GM19035 (cell line): ENCODE results near the gene MYH6.

Source experiments
- ATAC-seq: cut with Tn5 transposase; IDR thresholded peaks from one replicate; pipeline ENCODE4 v1.9.1; 2021; ENCODE audit not compliant: unreplicated experiment

The MYH6 gene

DNA sequence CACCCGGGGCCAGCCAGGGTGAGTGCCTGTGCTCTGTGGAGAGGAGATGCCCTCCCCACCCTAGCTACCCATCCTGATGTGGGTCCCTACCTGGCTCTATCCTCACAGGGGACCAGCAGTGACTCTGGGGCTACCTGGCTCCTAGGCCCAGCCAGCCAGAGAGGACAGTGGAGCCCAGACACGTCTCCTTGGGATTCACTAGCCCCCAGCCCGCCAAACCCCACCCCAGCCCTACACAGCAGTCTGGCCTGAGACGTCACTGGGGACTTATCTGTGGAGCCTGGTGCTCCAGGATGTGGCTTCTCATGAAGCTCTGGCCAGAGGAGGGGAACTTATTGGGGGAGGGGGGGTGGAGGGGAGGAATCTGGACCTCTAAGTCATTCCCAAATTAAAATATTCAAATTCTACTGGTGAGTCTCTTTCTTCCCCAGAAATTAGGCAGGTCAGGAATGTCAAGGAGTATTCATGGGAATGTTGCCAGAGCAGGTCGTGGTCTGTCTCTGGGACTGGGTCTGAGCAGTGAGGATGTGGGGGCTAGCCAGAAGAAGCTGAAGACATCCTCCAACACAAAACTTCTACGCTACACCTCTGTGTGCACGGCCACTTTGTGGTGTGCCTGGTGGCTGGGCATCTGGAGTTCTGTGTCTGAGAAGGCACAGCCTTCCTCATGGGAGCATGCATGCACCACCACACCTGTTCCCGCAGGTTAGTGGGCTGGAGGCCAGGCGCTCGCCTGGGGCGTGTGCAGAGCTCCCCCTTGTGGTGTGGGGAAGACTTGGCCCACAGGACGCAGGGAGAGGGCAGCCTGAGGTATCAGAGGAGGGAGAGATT lies 28.5 kb downstream of the MYH6 start:
- ATAC-seq, result no peak

DNA sequence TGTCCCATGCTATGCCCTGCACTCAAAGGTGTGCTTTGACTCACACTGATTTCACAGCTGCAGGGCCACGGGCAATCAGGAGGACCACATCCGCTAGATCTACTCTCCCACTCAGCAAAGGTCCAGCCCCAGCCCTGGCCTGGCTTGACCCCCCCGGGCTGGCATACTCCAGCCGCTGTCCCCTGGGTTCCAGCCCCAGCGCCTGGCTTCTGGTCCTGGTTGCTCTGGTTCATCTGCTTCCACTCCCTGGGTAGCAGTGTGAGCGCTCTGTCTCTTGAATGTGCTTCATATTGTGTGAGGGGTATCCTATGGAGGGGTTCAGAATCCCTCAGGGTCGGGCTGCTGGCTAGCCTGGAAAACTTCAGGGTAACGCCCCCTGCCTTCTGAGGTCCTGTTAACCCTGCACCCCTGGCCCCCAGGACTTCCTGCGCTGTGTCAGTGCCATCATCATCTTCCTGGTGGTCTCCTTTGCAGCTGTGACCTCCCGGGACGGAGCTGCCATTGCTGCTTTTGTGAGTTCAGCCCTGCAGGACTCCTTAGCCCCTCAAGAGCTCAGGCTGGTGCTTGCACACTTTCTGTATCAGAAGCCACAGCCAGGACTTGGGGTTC lies 29.4 kb downstream of the MYH6 start:
- ATAC-seq, result no peak

DNA sequence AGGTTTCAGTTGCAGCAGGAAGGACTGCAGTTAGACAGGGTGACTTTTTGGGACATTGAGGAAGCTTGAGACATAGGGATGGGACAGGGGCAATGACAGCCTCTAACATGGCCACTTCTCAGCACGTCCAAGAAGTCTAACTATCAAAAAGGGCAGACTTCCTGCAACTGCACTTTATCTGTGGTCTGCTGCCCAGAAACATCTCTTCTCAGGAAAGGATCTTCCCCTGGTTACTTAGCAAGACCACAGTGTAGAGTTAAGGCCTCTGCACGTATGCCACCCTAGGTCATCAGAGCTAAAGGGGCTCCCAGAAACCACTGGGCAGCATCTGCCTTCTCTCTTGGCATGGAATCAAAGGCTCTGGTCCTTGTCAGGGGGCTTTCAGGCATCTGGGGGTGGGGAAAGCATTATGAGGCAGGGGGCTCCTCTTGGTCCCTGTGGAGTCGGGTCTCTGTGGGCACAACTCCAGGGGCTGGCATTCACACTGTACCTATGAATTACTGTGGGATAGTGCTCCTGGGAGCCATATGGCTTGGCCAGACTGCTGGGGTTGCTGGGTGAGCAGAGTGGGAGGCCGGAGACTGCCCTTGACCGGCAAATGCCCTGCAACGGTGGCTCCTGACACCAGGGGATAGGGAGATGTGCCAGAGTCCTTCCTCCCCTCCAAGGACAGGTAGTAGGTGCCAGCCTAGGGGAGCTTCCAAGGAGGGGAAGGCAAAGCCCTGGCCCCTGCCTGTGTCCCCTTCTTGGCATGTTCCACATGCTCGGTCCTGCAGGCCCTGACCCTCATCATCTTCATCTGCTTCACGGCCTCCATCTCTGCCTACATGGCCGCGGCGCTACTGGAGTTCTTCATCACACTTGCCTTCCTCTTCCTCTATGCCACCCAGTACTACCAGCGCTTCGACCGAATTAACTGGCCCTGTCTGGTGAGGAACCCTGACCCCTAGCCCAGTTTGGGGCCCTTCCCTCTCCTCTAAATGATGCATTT lies 30.2 kb downstream of the MYH6 start:
- no peak for ATAC-seq

GRCh38 chr14:23377198-23377550 lies 30.9 kb downstream of the MYH6 start:
- ATAC-seq, result no peak

DNA sequence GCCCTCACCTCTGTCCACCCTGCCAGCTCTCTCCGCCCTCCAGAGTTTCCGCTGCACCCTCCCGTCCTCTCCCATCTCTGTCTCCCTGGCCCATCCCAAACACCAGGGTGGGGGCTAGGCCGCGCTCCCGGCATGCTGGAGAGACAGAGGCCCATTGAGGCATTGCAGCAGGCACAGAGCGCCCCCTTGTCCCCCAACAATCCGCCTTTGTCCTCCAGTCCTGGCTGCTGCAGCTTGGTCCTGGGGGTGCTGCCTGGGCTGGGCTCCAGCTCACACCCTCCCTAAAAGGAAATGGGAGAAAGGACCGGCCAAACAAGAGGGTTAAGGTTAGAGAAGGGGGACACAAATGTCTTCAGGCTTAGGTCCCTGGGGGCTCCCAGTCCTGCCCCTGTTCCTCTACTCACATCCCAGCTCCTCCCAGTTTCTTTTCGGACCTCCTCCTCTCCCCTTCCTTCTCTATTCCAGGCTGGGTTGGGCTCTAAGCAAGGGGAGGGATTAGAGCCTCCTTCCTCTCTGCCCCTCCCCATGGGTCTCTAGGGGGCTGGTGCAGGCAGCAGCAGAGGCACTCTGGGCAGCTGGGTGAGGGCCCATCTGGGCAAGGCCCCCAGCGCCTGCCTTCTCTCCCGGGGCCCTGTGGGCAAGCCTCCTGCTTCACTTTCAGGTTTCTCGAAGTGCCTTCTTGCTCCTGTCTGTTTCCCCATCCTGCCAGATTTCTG lies 31.4 kb downstream of the MYH6 start, which contains the start of gene CMTM5:
TSS of gene CMTM5 (plus strand) at position 565 of the 716 bp plus-strand sequence. CDS start 206 bp downstream, outside the sequence.
- no peak for ATAC-seq

DNA sequence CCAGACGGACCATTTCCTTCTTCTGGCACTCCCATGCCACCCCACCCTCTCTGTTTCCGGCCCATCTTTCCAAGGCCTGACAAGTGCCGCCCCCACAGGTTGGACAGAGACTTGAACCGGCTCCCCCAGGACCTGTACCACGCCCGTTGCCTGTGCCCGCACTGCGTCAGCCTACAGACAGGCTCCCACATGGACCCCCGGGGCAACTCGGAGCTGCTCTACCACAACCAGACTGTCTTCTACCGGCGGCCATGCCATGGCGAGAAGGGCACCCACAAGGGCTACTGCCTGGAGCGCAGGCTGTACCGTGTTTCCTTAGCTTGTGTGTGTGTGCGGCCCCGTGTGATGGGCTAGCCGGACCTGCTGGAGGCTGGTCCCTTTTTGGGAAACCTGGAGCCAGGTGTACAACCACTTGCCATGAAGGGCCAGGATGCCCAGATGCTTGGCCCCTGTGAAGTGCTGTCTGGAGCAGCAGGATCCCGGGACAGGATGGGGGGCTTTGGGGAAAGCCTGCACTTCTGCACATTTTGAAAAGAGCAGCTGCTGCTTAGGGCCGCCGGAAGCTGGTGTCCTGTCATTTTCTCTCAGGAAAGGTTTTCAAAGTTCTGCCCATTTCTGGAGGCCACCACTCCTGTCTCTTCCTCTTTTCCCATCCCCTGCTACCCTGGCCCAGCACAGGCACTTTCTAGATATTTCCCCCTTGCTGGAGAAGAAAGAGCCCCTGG lies 32.4 kb downstream of the MYH6 start:
- no peak for ATAC-seq

DNA sequence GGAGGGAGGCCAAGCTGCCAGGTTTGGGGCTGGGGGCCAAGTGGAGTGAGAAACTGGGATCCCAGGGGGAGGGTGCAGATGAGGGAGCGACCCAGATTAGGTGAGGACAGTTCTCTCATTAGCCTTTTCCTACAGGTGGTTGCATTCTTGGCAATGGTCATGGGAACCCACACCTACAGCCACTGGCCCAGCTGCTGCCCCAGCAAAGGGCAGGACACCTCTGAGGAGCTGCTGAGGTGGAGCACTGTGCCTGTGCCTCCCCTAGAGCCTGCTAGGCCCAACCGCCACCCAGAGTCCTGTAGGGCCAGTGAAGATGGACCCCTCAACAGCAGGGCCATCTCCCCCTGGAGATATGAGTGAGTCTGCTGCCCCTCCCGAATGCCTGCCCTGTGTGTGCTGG lies 35.0 kb downstream of the MYH6 start:
- no peak for ATAC-seq

GRCh38 chr14:23372509-23372908 lies 35.6 kb downstream of the MYH6 start, which contains the start of gene IL25:
IL25 (plus strand) TSS chr14:23372809.
- no peak for ATAC-seq

DNA sequence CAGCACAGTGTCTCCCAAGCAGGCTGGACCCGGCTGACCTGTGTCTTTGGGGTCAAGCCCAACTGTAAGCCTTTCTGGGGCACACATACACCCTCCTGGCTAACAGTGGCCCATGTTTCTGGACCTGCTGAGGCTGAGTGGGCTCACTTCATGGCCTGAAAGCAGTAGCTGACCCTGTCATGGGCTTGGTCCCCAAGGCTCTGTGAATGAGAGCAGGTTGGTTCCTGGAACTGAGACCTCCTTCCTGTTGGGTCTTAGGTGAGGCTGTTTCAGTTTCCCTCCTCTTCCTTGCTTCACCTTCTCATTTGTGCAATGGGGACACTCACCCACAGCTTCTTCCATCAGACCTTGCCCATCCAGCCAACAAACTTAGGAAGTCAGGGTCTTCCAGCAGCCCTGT lies 36.2 kb downstream of the MYH6 start:
- ATAC-seq, result no peak

DNA sequence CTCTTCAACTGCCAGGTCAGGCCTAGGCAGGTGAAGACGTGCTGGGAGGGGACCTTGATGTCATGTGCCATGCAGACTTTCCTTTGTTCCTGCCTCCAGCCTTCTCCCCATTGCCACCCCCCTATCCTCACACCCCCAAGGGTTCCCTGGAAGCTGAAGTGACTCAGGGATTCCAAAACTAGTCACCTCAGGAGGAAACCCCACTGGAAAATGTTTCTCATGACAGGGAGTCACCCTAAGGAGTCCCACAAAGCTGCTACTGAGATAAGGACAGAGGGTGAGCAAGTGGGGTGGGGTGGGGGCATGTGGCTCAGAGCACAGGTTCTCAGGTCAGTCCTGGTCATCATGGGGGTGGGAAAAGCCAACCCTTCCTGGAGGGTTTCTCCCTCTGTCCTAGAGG lies 37.9 kb downstream of the MYH6 start:
- no peak for ATAC-seq

DNA sequence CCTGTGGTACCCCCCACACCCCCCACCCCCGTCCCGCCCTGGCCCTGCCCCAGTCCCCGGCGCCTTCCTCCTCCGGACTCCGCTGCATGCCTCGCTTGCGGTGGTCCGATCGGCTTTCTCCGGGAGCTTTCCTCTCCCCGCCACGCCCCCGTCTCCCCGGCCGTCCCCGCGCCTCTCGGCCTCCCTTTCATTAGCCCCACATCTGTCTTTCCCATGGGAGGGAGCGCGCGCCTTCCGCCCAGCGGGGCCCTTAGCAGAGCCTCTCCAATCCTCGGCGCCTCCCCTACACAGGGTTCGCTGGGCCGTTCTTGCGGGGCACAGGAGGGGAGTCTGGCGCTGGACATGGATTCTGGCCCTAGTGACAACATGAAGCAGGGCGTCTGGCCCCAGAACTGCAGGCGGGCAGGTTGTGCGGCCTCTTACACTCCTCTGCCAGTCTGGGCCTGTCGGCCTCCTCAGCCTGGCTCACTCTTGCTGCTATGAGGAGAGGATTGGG lies 41.6 kb downstream of the MYH6 start:
- no peak for ATAC-seq

DNA sequence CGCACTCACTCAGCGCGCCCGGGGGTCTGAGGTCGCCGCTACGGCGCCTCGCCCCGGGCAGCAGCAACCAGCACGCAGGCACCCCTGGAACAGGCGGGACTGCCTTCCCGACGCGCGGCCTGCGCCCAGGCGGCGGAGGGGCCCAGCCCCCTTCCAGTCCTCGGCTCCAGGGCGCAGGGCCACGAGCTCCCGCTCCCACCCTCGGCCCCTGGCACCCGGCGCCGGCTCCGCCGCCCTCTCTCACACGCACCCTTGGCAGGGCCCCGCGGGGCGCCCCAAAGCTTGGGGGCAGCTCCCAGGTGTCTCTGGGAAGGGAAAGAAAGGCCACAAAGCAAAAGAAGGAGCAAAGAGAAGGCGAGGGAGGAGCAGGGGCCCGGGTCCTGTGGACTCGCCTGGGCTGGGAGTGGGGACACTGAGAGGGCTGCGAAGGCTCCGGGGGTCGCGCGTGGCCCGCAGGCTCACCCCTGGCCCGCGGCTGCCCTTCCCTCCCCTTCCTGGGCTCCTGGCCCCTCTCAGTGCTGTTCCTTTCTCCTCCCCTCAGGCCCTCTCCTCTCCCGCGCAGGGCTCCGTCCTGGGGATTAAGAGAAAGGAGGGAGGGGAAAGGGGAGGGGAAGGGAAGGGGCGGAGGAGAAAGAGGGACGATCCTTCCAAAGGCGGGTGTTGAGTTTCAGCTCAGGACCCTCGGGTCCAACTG lies 42.2 kb downstream of the MYH6 start:
- no peak for ATAC-seq

- no peak for ATAC-seq
Measured at GRCh38 chr14:23365036-23365731, 42.9 kb downstream of the MYH6 start, which contains the start of gene EFS. EFS (minus strand) TSS chr14:23365172; CDS start chr14:23365025, 147 bp downstream.

- ATAC-seq, result no peak
Measured at GRCh38 chr14:23364164-23365035, 43.7 kb downstream of the MYH6 start.

DNA sequence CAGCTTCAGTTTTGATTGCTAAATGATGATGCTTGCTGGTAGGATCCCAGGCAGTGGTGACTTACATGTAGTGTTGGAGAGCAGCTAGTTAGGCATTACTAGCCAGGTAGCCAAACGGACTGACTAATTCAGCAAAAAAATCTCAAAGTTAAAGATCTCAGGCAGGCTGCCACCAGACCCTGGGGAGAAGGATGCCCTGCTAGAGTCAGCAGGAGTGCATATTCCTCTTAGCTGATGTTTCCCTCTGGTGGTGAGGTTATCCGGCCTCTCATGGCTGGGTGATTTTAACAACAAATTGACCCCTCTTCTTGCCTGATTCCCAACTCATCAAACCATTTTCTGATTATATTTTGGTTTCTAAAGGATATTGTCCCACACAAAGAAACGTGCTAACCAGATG lies 45.9 kb downstream of the MYH6 start:
- no peak for ATAC-seq

DNA sequence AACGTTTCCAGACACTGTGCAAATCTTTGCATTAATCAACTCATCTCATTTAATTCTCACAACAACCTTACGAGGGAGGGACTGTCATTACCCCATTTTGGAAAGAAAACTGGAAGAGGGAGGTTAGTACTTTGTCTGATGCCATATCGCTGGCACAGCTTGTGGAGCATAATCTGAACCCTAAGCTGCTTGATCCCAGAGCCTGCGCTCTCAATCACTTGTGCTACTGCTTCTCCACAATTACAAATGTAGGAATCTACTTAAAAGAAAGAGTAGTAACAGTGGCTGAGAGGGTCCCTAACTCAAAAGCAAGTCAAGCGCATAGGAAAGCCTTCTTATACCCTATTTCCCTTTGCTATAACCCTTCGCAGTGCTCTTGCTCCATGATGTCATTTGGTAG lies 46.3 kb downstream of the MYH6 start:
- no peak for ATAC-seq

- ATAC-seq, result no peak
Measured at GRCh38 chr14:23361320-23361719, 46.8 kb downstream of the MYH6 start.

- no peak for ATAC-seq
Measured at GRCh38 chr14:23360496-23360895, 47.6 kb downstream of the MYH6 start.
